A204.1 (cell line): ENCODE measurements around the gene BBS9.

ENCODE experiments used
- FAIRE-seq: peaks from 2 replicates; lab custom pipeline; 2012; peaks lifted over from hg19 to GRCh38; lab: Jason Lieb, UNC

BBS9 gene

GRCh38 chr7:33650828-33651227, 521.5 kb downstream of the BBS9 start:
- FAIRE-seq = no peak

- no peak for FAIRE-seq
These were observed 522.7 kb downstream of the BBS9 start for GRCh38 chr7:33651998-33652515.

GRCh38 chr7:33654676-33655075, 525.3 kb downstream of the BBS9 start:
- no peak for FAIRE-seq
